Activated CD8-positive, alpha-beta memory T cell treated with anti-CD3 and anti-CD28 coated beads for 4 hours (primary cell): Measurements from ENCODE around the gene USP37.

Source experiments
- DNase-seq, 2 donors: peaks; one replicate each; pipeline ENCODE4 v3.0.0-alpha.2; 2020; ENCODE audit warnings: low read depth in 2 of 2

USP37 gene

GRCh38 chr2:218431878-218432277 is 136.3 kb downstream of the USP37 start:
- no peak for DNase-seq

- no peak for DNase-seq
These were observed 137.4 kb downstream of the USP37 start for GRCh38 chr2:218430721-218431120.

GRCh38 chr2:218429911-218430692 is 138.0 kb downstream of the USP37 start:
- no peak for DNase-seq

GRCh38 chr2:218428846-218429558 is 139.1 kb downstream of the USP37 start:
- DNase-seq: no peak

GRCh38 chr2:218427741-218428140 is 140.4 kb downstream of the USP37 start:
- no peak for DNase-seq

- no peak for DNase-seq
These were observed 142.6 kb downstream of the USP37 start for GRCh38 chr2:218425531-218425930.

GRCh38 chr2:218423584-218423983 is 144.6 kb downstream of the USP37 start:
- no peak for DNase-seq

- DNase-seq: no peak
These were observed 145.6 kb downstream of the USP37 start for GRCh38 chr2:218422403-218423086.

GRCh38 chr2:218421027-218421426 is 147.1 kb downstream of the USP37 start:
- no peak for DNase-seq

- DNase-seq: no peak
These were observed 148.4 kb downstream of the USP37 start for GRCh38 chr2:218419630-218420216.

- DNase-seq: no peak
These were observed 149.3 kb downstream of the USP37 start, which contains the start of gene VIL1 for GRCh38 chr2:218418717-218419458. Gene VIL1 (plus strand): TSS chr2:218419123. CDS start chr2:218423779, 4,656 bp downstream.

GRCh38 chr2:218418321-218418716 is 149.8 kb downstream of the USP37 start:
- no peak for DNase-seq

GRCh38 chr2:218407717-218408116 is 160.4 kb downstream of the USP37 start:
- no peak for DNase-seq

GRCh38 chr2:218406949-218407618 is 161.1 kb downstream of the USP37 start:
- peak; percentile 44 to 49 for DNase-seq

GRCh38 chr2:218406209-218406948 is 161.8 kb downstream of the USP37 start:
- DNase-seq: peak; percentile 78 to 82

GRCh38 chr2:218405746-218406208 is 162.4 kb downstream of the USP37 start:
- no peak for DNase-seq

- DNase-seq: no peak
These were observed 162.9 kb downstream of the USP37 start for GRCh38 chr2:218405086-218405745.

GRCh38 chr2:218404351-218405085 is 163.6 kb downstream of the USP37 start:
- DNase-seq: no peak

GRCh38 chr2:218403810-218404209 is 164.3 kb downstream of the USP37 start:
- DNase-seq: no peak
